WTC11 (cell line): ENCODE results near the gene IFNE. TPM values are rescaled to one million over a fixed set of nuclear protein-coding genes. Genes with fewer than 3 reads are reported as not detected.

Experiments used
- ATAC-seq: fragments of 200-7000 bp; cut with Tn5 transposase; 2 replicates; pipeline ENCODE4 v1.10.0; 2021; ENCODE audit warnings: mild to moderate bottlenecking, moderate library complexity
- CTCF ChIA-PET: fragments of 300-600 bp; sonication (Branson Sonifier 250); formaldehyde crosslinking; loops from one replicate; lab custom pipeline; 2021; ENCODE audit warnings: antibody characterized with exemption; lab: Charles Lee
- POLR2A ChIA-PET: fragments of 350-600 bp; sonication (Branson Sonifier 250); formaldehyde crosslinking; loops from one replicate; lab custom pipeline; 2021; ENCODE audit warnings: antibody characterized with exemption; lab: Charles Lee
- DNase-seq: peaks from one replicate; pipeline ENCODE4 v3.0.0; 2021; ENCODE audit warnings: low spot score
- H3K27ac Mint-ChIP-seq: 2 replicates; pipeline ENCODE4 v1.8.0; 2021; ENCODE audit warnings: mixed read lengths
- H3K27me3 Mint-ChIP-seq: 2 replicates; pipeline ENCODE4 v1.8.0; 2021; ENCODE audit warnings: low read depth, mild to moderate bottlenecking, moderate library complexity, mixed read lengths
- H3K36me3 Mint-ChIP-seq: 2 replicates; pipeline ENCODE4 v1.8.0; 2021; ENCODE audit warnings: mixed read lengths
- H3K4me1 Mint-ChIP-seq: 2 replicates; pipeline ENCODE4 v1.8.0; 2022; ENCODE audit warnings: mixed read lengths
- H3K4me3 Mint-ChIP-seq: 2 replicates; pipeline ENCODE4 v1.8.0; 2021; ENCODE audit warnings: mild to moderate bottlenecking, moderate library complexity, mixed read lengths
- H3K9me3 Mint-ChIP-seq: 2 replicates; pipeline ENCODE4 v1.8.0; 2021; ENCODE audit warnings: mixed read lengths
- AR ChIP-seq: fragments of 250-450 bp; sonication (Bioruptor Pico); IDR thresholded peaks from 2 replicates; pipeline ENCODE4 v1.9.0; 2021; ENCODE audit warnings: mild to moderate bottlenecking
- ATF1 ChIP-seq: sonication (generic); formaldehyde crosslinking; IDR thresholded peaks from 2 replicates; pipeline ENCODE4 v1.8.1; 2023; ENCODE audit warnings: mild to moderate bottlenecking, moderate library complexity, missing genetic modification reagents
- ATF3 ChIP-seq: sonication (generic); formaldehyde crosslinking; conservative IDR thresholded peaks from 2 replicates; pipeline ENCODE4 v1.8.1; 2022; ENCODE audit warnings: mild to moderate bottlenecking, missing genetic modification reagents
- CREM ChIP-seq: sonication (generic); formaldehyde crosslinking; IDR thresholded peaks from 2 replicates; pipeline ENCODE4 v1.8.1; 2022; ENCODE audit warnings: mild to moderate bottlenecking, missing genetic modification reagents, moderate library complexity
- CTCF ChIP-seq: fragments of 200-600 bp; IDR thresholded peaks from 2 replicates; pipeline ENCODE4 v1.8.0; 2022; ENCODE audit warnings: antibody characterized with exemption
- FOXK1 ChIP-seq: sonication (generic); formaldehyde crosslinking; IDR thresholded peaks from 2 replicates; pipeline ENCODE4 v1.8.0; 2022; ENCODE audit warnings: mild to moderate bottlenecking, moderate library complexity, missing genetic modification reagents
- GABPB1 ChIP-seq: sonication (generic); formaldehyde crosslinking; IDR thresholded peaks from 2 replicates; pipeline ENCODE4 v1.8.1; 2023; ENCODE audit warnings: mild to moderate bottlenecking, missing genetic modification reagents
- GTF2I ChIP-seq: fragments of 250-450 bp; sonication (Bioruptor Pico); conservative IDR thresholded peaks from 2 replicates; pipeline ENCODE4 v1.4.0; 2021; ENCODE audit warnings: mild to moderate bottlenecking
- MLX ChIP-seq: sonication (generic); formaldehyde crosslinking; IDR thresholded peaks from 2 replicates; pipeline ENCODE4 v1.8.1; 2023; ENCODE audit warnings: mild to moderate bottlenecking, missing genetic modification reagents, moderate library complexity
- NFE2L1 ChIP-seq: sonication (generic); formaldehyde crosslinking; IDR thresholded peaks from 2 replicates; pipeline ENCODE4 v1.8.1; 2023; ENCODE audit warnings: missing genetic modification reagents
- OVOL2 ChIP-seq: fragments of 250-450 bp; sonication (Bioruptor Pico); IDR thresholded peaks from 2 replicates; pipeline ENCODE4 v1.9.0; 2021; ENCODE audit warnings: mild to moderate bottlenecking, borderline replicate concordance
- SOX15 ChIP-seq: fragments of 250-450 bp; sonication (Bioruptor Pico); IDR thresholded peaks from 2 replicates; pipeline ENCODE4 v1.9.0; 2021; ENCODE audit warnings: mild to moderate bottlenecking
- ZBTB43 ChIP-seq: sonication (generic); formaldehyde crosslinking; IDR thresholded peaks from 2 replicates; pipeline ENCODE4 v1.8.1; 2023; ENCODE audit warnings: mild to moderate bottlenecking, missing genetic modification reagents
- ZNF219 ChIP-seq: sonication (generic); formaldehyde crosslinking; IDR thresholded peaks from 2 replicates; pipeline ENCODE4 v1.8.0; 2023; ENCODE audit warnings: missing genetic modification reagents, mild to moderate bottlenecking, borderline replicate concordance
- ZNF263 ChIP-seq: sonication (generic); formaldehyde crosslinking; IDR thresholded peaks from 2 replicates; pipeline ENCODE4 v1.8.1; 2022; ENCODE audit warnings: low read depth, mild to moderate bottlenecking, moderate library complexity, missing genetic modification reagents
- ZNF281 ChIP-seq: sonication (generic); formaldehyde crosslinking; IDR thresholded peaks from 2 replicates; pipeline ENCODE4 v1.8.0; 2023; ENCODE audit warnings: mild to moderate bottlenecking, missing genetic modification reagents
- ZNF423 ChIP-seq: fragments of 250-450 bp; sonication (Bioruptor Pico); IDR thresholded peaks from 2 replicates; pipeline ENCODE4 v2.1.2; 2022; ENCODE audit warnings: mild to moderate bottlenecking, moderate library complexity
- ZNF532 ChIP-seq: fragments of 250-450 bp; sonication (Bioruptor Pico); IDR thresholded peaks from 2 replicates; pipeline ENCODE4 v1.9.0; 2021; ENCODE audit warnings: mild to moderate bottlenecking, borderline replicate concordance
- total RNA-seq: library from RNA; stranded (reverse); gene quantifications from 3 replicates; pipeline ENCODE4 v1.2.3, GENCODE V29; 2021

Gene IFNE
- total RNA-seq, 1 experiment from 2014 or later, result 0.11 TPM

- Mint-ChIP-seq H3K27ac (no peak overlapping the region), H3K9me3 (0 out of 2 replicates have a peak, but pooled peaks cover 3% of the 10 kb centered on the region), H3K4me1 (peaks cover 12% of the 10 kb centered on the region), H3K27me3 (peaks cover 5% of the 10 kb centered on the region), H3K4me3 (no peak overlapping the region), H3K36me3 (no peaks in the 10 kb centered on the region)
- peak; percentile 97 for ATAC-seq
- TF ChIP-seq CTCF, result 0 out of 2 replicates have a peak, but pooled peaks have one; percentile 31
- no peak for TF ChIP-seq SOX15 (CRISPR knock-in tag)
- DNase-seq, result peak; percentile 25
- POLR2A ChIA-PET, result no interaction called here
- CTCF ChIA-PET, result interaction anchor here (0.6 to 3.9 kb wide), 25 partner anchors 8 to 335 kb away, joined by 3 to 34 read pairs (median 5); no protein-coding TSS in a partner anchor
These were observed 26.8 kb downstream of the IFNE start for GRCh38 chr9:21455320-21455719.

GRCh38 chr9:21454149-21454548 lies 28.0 kb downstream of the IFNE start:
- CTCF ChIA-PET, result interaction anchor here (2.0 to 3.9 kb wide), 3 partner anchors 12 to 135 kb away, joined by 6 to 34 read pairs (median 29); no protein-coding TSS in a partner anchor
- no peak for ATAC-seq
- no peak for DNase-seq
- no peak for TF ChIP-seq GABPB1 (CRISPR knock-in tag)
- no peak for TF ChIP-seq OVOL2 (CRISPR knock-in tag)
- TF ChIP-seq ATF3 (CRISPR knock-in tag), result no peak
- TF ChIP-seq, all 79 proteins: peak for 0
- Mint-ChIP-seq H3K4me3 (no peak overlapping the region), H3K36me3 (no peaks in the 10 kb centered on the region), H3K27me3 (peaks cover 5% of the 10 kb centered on the region), H3K4me1 (peaks cover 12% of the 10 kb centered on the region), H3K27ac (no peak overlapping the region), H3K9me3 (0 out of 2 replicates have a peak, but pooled peaks cover 3% of the 10 kb centered on the region)
- POLR2A ChIA-PET, result no interaction called here

- POLR2A ChIA-PET, result no interaction called here
- CTCF ChIA-PET, result interaction anchor here (3.9 kb wide), 1 partner anchor 18 kb away, joined by 34 read pairs; no protein-coding TSS in a partner anchor
- DNase-seq (no peak), ATAC-seq (no peak)
- Mint-ChIP-seq H3K4me3 (no peak overlapping the region), H3K27me3 (no peaks in the 10 kb centered on the region; the same call in 1 of the 2 replicates), H3K36me3 (no peaks in the 10 kb centered on the region), H3K4me1 (peaks cover 12% of the 10 kb centered on the region), H3K27ac (no peak overlapping the region), H3K9me3 (no peaks in the 10 kb centered on the region)
- TF ChIP-seq ZNF281 (CRISPR knock-in tag) (no peak), AR (CRISPR knock-in tag) (no peak), CREM (CRISPR knock-in tag) (no peak), ZNF532 (no peak), FOXK1 (no peak), ATF1 (CRISPR knock-in tag) (no peak), GTF2I (no peak), MLX (CRISPR knock-in tag) (no peak), ZBTB43 (CRISPR knock-in tag) (no peak), ZNF423 (CRISPR knock-in tag) (no peak), NFE2L1 (CRISPR knock-in tag) (no peak), ZNF263 (CRISPR knock-in tag) (no peak), ZNF219 (CRISPR knock-in tag) (no peak)
These were observed 29.4 kb downstream of the IFNE start for GRCh38 chr9:21452681-21453080.
